GM03348 (cell line): ENCODE measurements around the gene LAMA2.
A peak's percentile ranks its signal among the peaks of the same experiment; 100 is the strongest.

Experiments
- DNase-seq: peaks from one replicate; pipeline ENCODE4 v3.0.0; 2012; ENCODE audit warnings: low spot score

The LAMA2 gene

DNA sequence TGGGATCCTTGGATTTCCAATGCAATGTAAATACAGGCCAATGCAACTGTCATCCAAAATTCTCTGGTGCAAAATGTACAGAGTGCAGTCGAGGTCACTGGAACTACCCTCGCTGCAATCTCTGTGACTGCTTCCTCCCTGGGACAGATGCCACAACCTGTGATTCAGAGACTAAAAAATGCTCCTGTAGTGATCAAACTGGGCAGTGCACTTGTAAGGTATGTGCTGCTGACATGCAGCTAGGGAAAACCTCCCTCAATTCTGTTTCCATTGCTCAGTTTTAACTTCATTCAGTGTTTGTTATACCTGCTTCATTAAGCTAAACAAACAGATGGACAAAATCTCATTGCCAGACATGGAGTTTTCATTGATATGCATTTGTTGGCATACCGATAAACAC is 429.9 kb downstream of the LAMA2 start:
- DNase-seq = peak; percentile 68

GRCh38 chr6:129314575-129314974 is 431.6 kb downstream of the LAMA2 start:
- no peak for DNase-seq

DNA sequence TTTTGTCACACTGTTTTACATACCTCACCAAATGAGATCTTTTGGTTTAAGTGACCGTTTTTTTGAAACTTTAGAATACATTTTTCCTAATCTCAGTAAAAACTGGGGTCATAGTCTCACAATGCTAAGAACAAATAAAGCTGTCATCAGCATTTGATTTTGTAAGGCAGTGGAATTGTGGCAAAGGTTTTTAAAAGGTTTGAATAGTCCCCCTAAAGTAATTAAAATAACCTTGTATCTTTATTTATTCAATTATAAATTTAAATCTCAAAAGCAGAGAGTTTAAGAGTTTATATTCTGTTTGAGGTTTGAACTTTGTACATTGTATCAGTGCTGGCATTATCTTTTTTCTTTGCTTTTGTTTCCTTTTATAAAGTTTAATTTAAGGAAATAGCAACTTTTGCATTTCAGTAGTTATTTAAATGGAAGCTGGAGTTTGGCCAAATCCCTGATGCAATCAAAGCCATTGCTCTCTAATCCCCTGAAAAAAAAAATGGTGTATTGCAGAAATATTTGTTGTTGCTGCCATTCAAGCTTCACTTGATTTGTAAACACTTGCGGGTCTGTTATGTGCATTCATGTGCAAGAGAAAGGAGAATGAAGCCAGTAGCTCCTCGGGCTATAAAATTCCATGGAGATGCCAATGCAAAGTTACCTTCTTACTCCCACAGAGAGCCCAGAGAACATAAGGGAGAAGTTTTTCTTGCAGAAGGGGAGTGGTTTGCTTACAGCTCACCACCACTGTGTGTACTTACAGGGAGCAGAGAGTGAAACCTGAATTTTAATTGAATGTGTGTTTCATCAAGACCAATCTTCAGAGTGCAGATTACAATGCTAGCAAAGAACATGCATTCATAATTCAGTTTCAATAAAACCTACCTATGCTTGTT is 435.2 kb downstream of the LAMA2 start:
- peak; percentile 12 for DNase-seq

- DNase-seq = peak; percentile 5
Measured at GRCh38 chr6:129320892-129321291, 438.0 kb downstream of the LAMA2 start.

DNA sequence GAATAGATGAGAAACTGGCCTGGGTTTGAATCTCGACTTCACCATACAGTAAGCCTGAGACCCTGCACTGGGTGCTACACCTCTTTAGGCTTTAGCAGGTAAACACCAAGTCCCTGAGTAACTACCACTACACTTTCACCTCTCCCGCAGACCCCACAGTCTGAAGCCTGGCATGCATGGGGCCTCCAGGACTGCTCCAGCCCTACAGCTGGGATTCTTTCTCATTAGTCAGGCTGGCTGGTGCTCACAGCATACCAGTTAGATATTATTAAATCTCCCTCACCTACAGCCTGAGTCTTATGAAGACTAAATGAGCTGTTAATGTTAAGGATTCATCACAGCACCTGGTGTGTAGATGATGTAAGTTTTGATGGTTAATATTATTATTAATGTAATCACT is 438.4 kb downstream of the LAMA2 start:
- no peak for DNase-seq

DNA sequence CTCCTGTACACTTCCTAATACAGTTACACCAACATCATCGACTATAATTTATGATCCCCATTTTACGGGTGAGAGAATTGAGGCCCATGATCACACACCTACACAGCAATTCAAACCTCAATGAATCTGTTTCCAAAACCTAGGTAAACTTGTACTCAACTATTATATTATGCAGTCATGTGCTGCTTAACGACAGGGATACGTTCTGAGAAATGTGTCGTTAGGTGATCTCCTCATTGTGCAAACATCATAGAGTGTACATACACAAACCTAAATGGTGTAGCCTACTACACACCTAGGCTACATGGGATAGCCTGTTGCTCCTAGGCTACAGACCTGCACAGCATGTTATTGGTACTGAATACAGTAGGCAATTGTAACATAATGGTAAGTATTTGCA is 441.4 kb downstream of the LAMA2 start:
- DNase-seq = no peak

DNA sequence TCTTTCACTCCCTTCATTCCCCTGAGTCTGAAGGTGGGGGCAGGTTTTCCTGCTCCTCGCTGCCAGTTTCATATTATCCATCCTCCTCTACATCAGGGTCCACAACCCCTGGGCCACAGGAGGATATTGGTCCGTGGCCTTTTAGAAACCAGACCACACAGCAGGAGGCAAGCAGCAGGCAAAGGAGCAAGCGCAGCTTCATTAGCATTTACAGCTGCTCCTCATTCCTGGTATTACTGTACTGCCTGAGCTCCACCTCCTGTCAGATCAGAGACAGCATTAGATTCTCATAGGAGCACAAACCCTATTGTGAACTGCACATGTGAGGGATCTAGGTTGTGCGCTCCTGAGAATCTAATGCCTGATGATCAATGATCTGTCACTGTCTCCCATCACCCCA is 446.7 kb downstream of the LAMA2 start:
- no peak for DNase-seq

DNA sequence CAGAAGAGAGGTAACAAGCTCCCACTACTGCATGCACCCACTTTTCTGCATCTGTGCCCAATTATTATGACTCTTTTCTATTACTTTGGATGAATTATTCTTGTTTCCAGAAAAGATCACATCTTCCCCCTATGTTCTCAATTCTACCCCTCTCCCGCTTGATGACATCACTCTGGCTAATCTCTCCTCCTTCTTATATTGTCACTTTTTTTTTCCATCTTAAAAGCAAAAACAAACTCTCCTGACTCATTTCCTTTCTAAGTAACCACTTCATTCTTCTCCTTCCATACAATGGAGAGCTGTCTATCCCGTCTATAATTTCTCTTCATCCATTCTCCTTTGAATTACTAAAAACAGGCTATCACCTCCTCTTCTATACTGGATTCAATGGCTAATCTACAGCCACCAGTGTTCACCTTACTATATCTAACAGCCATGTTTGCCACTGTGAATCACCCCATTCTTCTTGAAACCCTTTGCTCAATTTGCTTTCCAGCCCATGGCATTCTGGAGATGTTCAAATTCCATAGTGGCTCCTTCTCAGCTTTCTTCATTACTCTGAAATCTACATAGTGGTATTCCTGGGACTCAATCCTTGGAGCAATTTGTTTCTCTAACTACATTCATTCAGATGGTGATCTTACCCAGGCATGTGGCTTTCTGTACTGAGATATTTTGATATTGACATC is 448.7 kb downstream of the LAMA2 start:
- DNase-seq = peak; percentile 9

DNA sequence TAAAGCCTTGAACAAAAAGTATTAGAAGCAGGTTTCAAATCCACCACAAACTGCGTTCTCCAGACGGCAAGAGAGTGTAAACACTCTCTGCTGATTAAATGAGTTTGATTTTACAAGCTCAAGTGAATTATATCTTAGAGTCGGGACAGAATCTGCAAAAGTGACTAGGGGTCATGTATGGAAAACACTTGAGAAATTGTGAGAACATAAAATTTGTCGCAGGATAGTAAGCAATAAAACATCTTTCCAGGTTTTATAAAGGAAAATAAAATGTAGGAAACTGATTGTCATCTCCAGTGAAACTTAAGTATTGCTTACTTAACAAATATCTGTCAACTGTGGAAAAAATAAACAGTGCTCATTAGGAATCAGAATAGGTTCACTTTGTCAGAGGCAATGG is 452.9 kb downstream of the LAMA2 start:
- no peak for DNase-seq

DNA sequence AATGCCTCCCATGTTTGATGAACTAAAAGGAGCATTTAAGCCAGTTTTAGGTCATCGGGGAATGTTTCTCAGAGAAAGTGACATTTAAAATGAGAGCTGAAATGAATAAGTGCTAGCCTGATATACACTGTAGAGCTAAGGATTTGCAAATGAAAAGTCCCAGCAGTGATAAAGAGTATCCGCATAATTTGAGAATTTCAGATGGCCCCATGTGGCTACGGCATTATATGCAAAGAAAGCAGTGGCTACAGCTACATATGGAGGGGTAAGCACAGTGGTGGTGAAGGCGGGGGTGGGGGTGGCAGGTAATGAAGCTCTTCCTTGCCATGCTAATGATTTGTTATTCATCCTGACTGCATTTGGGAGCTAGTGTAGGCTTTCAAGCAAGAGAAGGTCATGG is 455.7 kb downstream of the LAMA2 start:
- no peak for DNase-seq

DNA sequence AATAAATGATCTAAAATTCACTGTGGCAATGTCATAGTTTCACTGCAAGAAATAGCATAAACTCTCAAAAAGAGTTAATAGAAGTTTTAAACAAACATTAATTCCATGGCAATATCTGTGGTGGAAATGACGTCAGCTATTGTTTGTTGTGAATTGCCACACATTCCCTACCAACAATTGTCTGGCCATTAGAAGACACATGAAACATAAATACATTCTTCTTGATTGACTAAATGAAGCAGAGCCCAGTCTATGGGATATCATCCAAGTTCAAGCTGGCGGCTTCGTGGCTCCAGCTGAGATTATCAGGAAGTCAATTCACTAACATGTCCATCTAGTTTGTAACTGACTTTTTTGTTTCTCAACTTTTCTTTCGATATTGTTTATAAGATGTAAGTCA is 458.0 kb downstream of the LAMA2 start:
- DNase-seq = peak; percentile 4

- DNase-seq = peak; percentile 47
Measured at GRCh38 chr6:129342243-129342642, 459.3 kb downstream of the LAMA2 start.

DNA sequence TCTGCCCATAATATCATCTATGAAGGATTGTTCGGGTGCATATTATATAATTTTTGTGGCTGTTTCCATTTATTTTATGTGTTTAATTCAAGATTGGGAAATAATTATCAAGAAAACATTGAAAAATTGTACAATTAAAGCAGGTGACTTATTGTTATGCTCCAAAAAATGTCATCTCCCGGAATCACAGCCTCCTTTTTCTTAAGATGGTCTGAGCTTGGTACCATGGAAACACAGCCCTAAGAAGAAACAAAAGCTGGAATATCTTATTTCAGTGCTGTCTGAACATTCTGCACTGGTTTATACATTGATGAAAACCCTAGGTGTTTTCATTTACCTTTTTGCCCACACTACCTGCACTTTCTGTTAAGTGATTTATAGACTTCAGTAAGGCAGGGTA is 459.9 kb downstream of the LAMA2 start:
- no peak for DNase-seq

GRCh38 chr6:129344379-129344778 is 461.4 kb downstream of the LAMA2 start:
- DNase-seq = no peak

- DNase-seq = peak; percentile 22
Measured at GRCh38 chr6:129345890-129346289, 463.0 kb downstream of the LAMA2 start.

DNA sequence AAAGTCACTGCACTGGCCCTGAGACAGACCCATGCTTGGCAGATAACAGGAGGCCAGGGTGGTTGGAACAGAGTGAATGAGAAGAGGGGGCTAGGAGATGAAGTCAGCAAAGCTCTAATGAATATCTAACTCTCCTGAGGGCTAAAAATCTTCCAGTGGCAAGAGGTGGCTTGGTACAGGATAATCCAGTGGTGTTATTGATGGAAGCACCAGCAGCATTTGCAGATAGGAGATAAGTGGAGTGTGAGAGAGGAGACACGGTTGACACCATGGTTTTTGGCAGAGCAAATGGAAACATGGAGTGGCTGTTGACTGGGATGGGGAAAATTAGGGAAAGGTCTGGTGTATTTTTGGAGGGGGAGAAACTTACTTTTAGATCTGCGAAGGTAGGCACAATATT is 464.0 kb downstream of the LAMA2 start:
- DNase-seq = no peak

- DNase-seq = no peak
Measured at GRCh38 chr6:129350278-129350677, 467.3 kb downstream of the LAMA2 start.

GRCh38 chr6:129351807-129352206 is 468.9 kb downstream of the LAMA2 start:
- DNase-seq = no peak

GRCh38 chr6:129353067-129353466 is 470.1 kb downstream of the LAMA2 start:
- no peak for DNase-seq

DNA sequence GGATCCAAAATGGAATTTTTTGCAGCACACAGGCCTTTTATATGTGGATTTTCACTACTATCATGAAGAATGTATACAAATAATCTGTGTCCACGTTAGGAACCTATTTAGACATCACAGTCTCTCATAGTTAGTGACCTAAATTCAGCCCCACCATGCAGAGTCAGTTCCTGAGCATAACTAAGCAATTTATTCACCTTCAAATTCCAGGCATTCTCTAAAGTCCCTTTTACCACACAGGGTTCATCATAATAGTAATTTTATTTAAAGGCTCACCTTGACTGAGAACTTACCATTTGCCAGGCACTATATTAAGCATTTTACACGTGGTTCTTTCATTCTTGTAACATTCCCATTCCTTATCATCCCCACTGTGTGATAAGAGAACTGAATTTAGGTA is 473.2 kb downstream of the LAMA2 start:
- no peak for DNase-seq

GRCh38 chr6:129359811-129360681 is 477.1 kb downstream of the LAMA2 start:
- DNase-seq = no peak

DNA sequence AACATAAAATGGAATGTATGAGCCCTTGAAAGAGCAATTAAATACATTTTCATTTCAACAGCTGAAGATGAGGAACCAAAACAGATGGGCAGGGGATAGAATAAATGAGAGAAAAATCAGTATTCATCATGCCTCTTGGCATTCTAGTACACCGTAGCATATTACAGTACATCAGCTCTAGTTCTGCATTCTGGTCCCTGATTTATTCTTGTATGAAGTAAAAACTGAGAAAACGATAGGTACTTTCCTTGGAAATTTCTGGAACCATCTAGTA is 477.7 kb downstream of the LAMA2 start:
- no peak for DNase-seq

DNA sequence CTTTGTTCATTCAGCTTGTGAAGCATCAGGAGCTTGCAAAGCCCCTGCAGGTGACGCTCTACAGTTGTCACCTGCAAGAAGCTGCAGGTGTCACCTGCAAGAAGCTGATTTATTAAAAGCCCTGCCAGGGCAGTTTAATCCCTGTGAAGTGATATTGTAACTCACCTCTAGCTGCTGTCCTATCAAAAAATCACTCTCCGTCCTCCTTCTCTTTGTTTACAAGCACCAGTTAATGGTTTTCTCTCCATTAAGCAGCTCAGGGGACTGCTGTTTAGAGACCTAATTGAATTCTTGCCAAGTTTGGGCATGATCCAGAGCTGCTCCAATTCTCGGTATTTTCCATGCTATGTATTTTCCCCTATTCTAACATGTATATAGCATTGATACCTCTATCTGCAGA is 481.1 kb downstream of the LAMA2 start:
- DNase-seq = no peak
